ENCODE measurements around the gene CAPS.

Gene CAPS

GRCh38 chr19:5892772-5893275 lies 21.2 kb upstream of the CAPS start:
- no peak for FAIRE-seq

GRCh38 chr19:5893296-5893903 lies 20.7 kb upstream of the CAPS start:
- no peak for FAIRE-seq

- no peak for FAIRE-seq
Measured at GRCh38 chr19:5893907-5894703, 19.9 kb upstream of the CAPS start.

GRCh38 chr19:5894704-5895349 lies 19.2 kb upstream of the CAPS start:
- FAIRE-seq: no peak

- FAIRE-seq: no peak
Measured at GRCh38 chr19:5895409-5895808, 18.6 kb upstream of the CAPS start.

- FAIRE-seq: no peak
Measured at GRCh38 chr19:5895890-5896289, 18.2 kb upstream of the CAPS start.

GRCh38 chr19:5896365-5897076 lies 17.5 kb upstream of the CAPS start:
- no peak for FAIRE-seq

- no peak for FAIRE-seq
Measured at GRCh38 chr19:5897189-5897969, 16.7 kb upstream of the CAPS start.

GRCh38 chr19:5899728-5900526 lies 14.1 kb upstream of the CAPS start:
- no peak for FAIRE-seq

GRCh38 chr19:5900976-5901375 lies 13.1 kb upstream of the CAPS start:
- no peak for FAIRE-seq

GRCh38 chr19:5903056-5903623 lies 10.9 kb upstream of the CAPS start:
- no peak for FAIRE-seq

GRCh38 chr19:5903624-5904351 lies 10.3 kb upstream of the CAPS start, which contains the start of gene NDUFA11:
Gene NDUFA11, minus strand, starts transcription at chr19:5903790. Its CDS starts 82 bp downstream, at chr19:5903708.
- peak; percentile 9 for FAIRE-seq

GRCh38 chr19:5904352-5905113 lies 9.5 kb upstream of the CAPS start, which contains the start of gene VMAC:
Gene VMAC, plus strand, starts transcription at chr19:5904872. Its CDS starts 19 bp downstream, at chr19:5904891.
- FAIRE-seq: peak; percentile 95

- no peak for FAIRE-seq
Measured at GRCh38 chr19:5905114-5905778, 8.8 kb upstream of the CAPS start.

- no peak for FAIRE-seq
Measured at GRCh38 chr19:5907241-5907640, 6.8 kb upstream of the CAPS start.

GRCh38 chr19:5908773-5909442 lies 5.1 kb upstream of the CAPS start:
- FAIRE-seq: no peak

GRCh38 chr19:5910638-5910907 lies 3.5 kb upstream of the CAPS start:
- FAIRE-seq: no peak

- no peak for FAIRE-seq
Measured at GRCh38 chr19:5911366-5911765, 2.7 kb upstream of the CAPS start.
